ENCODE results near the gene STK32B. TPM values are rescaled to one million over a fixed set of nuclear protein-coding genes. Genes with fewer than 3 reads are reported as not detected.
"Not testable (repeated sequence)": the region's sequence is repeated elsewhere in the genome, so short reads cannot be mapped to it uniquely, and the experiment has no call there.

The STK32B gene
- total RNA-seq, 1 donor from 2014 or later = not detected

GRCh38 chr4:5443976-5444802 is 392.9 kb downstream of the STK32B start:
- H3K27ac Mint-ChIP-seq = not testable (repeated sequence)

GRCh38 chr4:5444918-5445517 is 393.7 kb downstream of the STK32B start:
- no peak for DNase-seq (ENCODE audit: low spot score)
- Mint-ChIP-seq H3K4me3 (no peak overlapping the region), H3K9me3 (no peaks in the 10 kb centered on the region), H3K27me3 (ENCODE audit: insufficient read depth) (no peaks in the 10 kb centered on the region), H3K27ac (no peak overlapping the region), H3K36me3 (ENCODE audit: low read depth) (no peaks in the 10 kb centered on the region), H3K4me1 (ENCODE audit: low read depth) (no peaks in the 10 kb centered on the region)
- intact Hi-C loops (cut with micrococcal nuclease) = no loop called here

More at GRCh38 chr4:5443976-5444802, 392.9 kb downstream of the STK32B start:
- H3K36me3 Mint-ChIP-seq (ENCODE audit: low read depth); DNase-seq (ENCODE audit: low spot score); intact Hi-C loops (cut with micrococcal nuclease); H3K4me1 Mint-ChIP-seq (ENCODE audit: low read depth); H3K4me3 Mint-ChIP-seq; H3K27me3 Mint-ChIP-seq (ENCODE audit: insufficient read depth); H3K9me3 Mint-ChIP-seq: not testable (repeated sequence)

DNA sequence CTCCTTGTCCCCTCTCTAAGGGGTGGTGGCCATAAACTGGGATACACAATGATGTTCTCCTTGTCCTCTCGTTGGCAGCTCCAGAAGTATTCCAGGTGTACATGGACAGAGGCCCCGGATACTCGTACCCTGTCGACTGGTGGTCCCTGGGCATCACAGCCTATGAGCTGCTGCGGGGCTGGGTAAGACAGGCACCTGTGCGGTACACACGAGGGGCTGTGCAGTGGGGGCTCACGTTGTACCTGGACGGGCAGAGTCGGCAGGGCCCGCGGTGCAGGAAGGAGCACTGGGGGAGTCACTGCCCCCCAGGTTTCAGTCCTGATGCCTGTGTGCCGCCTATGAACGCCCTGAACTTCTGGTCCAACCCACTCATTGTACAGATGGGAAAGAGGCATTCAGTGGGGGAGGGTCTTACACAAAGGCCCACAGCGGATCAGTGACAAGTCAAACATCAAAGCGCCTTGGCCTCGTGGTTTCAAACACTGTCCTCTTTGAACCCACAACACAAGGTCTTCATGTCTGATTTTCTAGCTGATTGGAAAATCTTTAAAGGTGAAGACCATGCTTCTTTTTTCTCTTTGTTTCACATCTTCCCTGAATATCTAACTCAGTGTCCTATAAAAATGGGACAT is 395.4 kb downstream of the STK32B start:
- Mint-ChIP-seq H3K9me3 (no peaks in the 10 kb centered on the region), H3K27ac (no peak overlapping the region), H3K4me1 (ENCODE audit: low read depth) (no peaks in the 10 kb centered on the region), H3K27me3 (ENCODE audit: insufficient read depth) (no peaks in the 10 kb centered on the region), H3K36me3 (ENCODE audit: low read depth) (no peaks in the 10 kb centered on the region), H3K4me3 (no peak overlapping the region)
- intact Hi-C loops (cut with micrococcal nuclease) = no loop called here
- DNase-seq (ENCODE audit: low spot score) = no peak

DNA sequence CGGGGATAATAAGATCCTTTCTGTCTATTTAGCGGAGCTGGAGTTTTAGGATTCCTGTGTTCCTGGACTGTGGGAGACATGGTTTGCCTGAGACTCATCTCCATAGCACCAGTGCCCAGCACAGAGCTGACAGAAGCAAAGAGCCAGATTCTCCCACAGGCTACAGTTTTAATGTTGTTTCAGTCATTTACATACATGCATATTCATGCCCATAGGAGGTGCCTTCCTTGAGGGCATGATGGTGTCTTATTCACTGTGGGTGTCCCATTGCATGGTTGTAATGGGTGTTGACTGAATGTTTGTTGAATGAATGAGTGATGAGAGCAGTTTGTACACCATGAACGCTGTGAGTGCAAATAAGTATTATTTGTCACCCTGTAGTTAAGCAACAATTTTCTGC is 396.5 kb downstream of the STK32B start:
- DNase-seq (ENCODE audit: low spot score) = no peak
- Mint-ChIP-seq H3K36me3 (ENCODE audit: low read depth) (no peaks in the 10 kb centered on the region), H3K4me3 (no peak overlapping the region), H3K27ac (no peak overlapping the region), H3K27me3 (ENCODE audit: insufficient read depth) (no peaks in the 10 kb centered on the region), H3K9me3 (no peaks in the 10 kb centered on the region), H3K4me1 (ENCODE audit: low read depth) (no peaks in the 10 kb centered on the region)
- intact Hi-C loops (cut with micrococcal nuclease) = no loop called here

GRCh38 chr4:5448221-5448620 is 396.9 kb downstream of the STK32B start:
- Mint-ChIP-seq H3K9me3 (no peaks in the 10 kb centered on the region), H3K27ac (no peak overlapping the region), H3K27me3 (ENCODE audit: insufficient read depth) (no peaks in the 10 kb centered on the region), H3K36me3 (ENCODE audit: low read depth) (no peaks in the 10 kb centered on the region), H3K4me3 (no peak overlapping the region), H3K4me1 (ENCODE audit: low read depth) (no peaks in the 10 kb centered on the region)
- no peak for DNase-seq (ENCODE audit: low spot score)
- intact Hi-C loops (cut with micrococcal nuclease) = no loop called here

DNA sequence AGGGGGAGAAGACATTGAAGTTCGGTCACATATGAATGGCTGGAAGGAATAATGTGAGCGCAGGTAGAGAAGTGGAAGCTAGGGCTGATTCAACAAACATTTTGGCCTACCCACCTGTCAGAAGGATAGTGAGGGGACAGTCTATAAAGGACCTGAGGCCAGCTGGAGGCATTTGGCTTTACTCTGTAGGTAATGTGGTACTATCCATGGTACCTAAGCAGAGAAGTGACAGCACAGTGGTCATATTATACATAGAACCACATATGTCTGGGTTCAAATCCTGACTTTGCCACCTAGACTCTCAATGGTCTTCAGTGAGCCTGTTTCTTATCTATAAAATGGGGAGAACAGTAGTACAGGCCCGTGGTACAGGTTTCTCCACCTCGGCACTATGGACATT is 400.0 kb downstream of the STK32B start:
- intact Hi-C loops (cut with micrococcal nuclease) = no loop called here
- Mint-ChIP-seq H3K9me3 (no peaks in the 10 kb centered on the region), H3K36me3 (ENCODE audit: low read depth) (no peaks in the 10 kb centered on the region), H3K27me3 (ENCODE audit: insufficient read depth) (no peaks in the 10 kb centered on the region), H3K4me3 (no peak overlapping the region), H3K4me1 (ENCODE audit: low read depth) (no peaks in the 10 kb centered on the region), H3K27ac (no peak overlapping the region)
- DNase-seq (ENCODE audit: low spot score) = no peak

DNA sequence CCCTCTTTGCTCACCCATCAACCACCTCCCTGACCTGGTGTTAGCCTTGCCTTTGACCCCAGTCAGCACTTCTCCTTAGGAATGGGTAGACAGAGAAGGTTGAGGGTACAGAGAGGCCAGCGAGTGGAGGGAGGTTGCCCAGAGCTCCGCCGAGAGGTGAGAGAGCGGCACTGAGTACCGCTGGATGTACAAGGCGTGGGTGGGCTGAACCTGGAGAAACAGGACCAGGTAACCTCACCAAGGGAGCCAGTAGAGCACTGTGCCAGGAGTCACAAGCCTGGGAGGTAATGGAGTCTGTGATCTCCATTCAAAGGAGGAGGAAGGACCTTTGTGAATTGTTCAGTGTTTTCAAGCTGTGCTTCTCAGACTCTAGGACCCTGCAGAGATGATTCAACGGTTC is 400.9 kb downstream of the STK32B start:
- DNase-seq (ENCODE audit: low spot score) = no peak
- Mint-ChIP-seq H3K9me3 (peaks cover 3% of the 10 kb centered on the region), H3K36me3 (ENCODE audit: low read depth) (no peaks in the 10 kb centered on the region), H3K27me3 (ENCODE audit: insufficient read depth) (no peaks in the 10 kb centered on the region), H3K4me3 (no peak overlapping the region), H3K4me1 (ENCODE audit: low read depth) (no peaks in the 10 kb centered on the region), H3K27ac (no peak overlapping the region)
- intact Hi-C loops (cut with micrococcal nuclease) = no loop called here

GRCh38 chr4:5455003-5455585 is 403.8 kb downstream of the STK32B start:
- H3K4me3 Mint-ChIP-seq = no peak overlapping the region
- peaks cover 3% of the 10 kb centered on the region for H3K9me3 Mint-ChIP-seq
- no peak overlapping the region for H3K27ac Mint-ChIP-seq
- no peaks in the 10 kb centered on the region for H3K4me1 Mint-ChIP-seq (ENCODE audit: low read depth)
- H3K27me3 Mint-ChIP-seq (ENCODE audit: insufficient read depth) = no peaks in the 10 kb centered on the region
- no peaks in the 10 kb centered on the region for H3K36me3 Mint-ChIP-seq (ENCODE audit: low read depth)
- no peak for DNase-seq (ENCODE audit: low spot score)
- intact Hi-C loops (cut with micrococcal nuclease) = no loop called here

DNA sequence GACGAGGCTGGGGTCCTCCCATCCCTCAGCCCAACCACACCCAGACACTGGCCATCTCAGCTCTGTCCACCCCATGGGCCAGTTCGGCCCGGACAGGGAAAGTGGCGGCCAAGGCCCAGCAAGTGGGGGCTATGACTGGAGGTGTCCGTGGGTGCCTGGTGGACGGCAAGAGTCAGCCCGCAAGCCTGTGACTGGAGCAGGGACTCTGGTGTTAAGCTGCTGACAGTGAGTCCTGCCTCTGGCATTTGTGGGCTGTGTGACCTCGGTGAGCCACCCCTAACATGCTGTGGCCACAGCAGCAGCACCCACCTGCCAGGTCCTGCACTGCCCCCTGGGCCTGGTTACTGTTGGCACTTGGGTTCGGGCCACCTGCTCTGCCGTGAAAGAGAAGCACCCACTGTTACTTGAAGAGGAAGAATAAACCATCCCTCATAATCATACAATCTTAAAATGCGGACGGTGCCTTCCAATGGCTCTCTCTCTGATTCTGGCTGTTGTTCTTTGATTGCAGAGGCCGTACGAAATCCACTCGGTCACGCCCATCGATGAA is 405.1 kb downstream of the STK32B start:
- Mint-ChIP-seq H3K27me3 (ENCODE audit: insufficient read depth) (no peaks in the 10 kb centered on the region), H3K27ac (no peak overlapping the region), H3K36me3 (ENCODE audit: low read depth) (no peaks in the 10 kb centered on the region), H3K4me3 (no peak overlapping the region), H3K4me1 (ENCODE audit: low read depth) (no peaks in the 10 kb centered on the region), H3K9me3 (peaks cover 3% of the 10 kb centered on the region)
- intact Hi-C loops (cut with micrococcal nuclease) = no loop called here
- DNase-seq (ENCODE audit: low spot score) = no peak

- intact Hi-C loops (cut with micrococcal nuclease) = no loop called here
- Mint-ChIP-seq H3K27ac (no peak overlapping the region), H3K27me3 (ENCODE audit: insufficient read depth) (no peaks in the 10 kb centered on the region), H3K4me1 (ENCODE audit: low read depth) (no peaks in the 10 kb centered on the region), H3K9me3 (peaks cover 3% of the 10 kb centered on the region), H3K4me3 (no peak overlapping the region), H3K36me3 (ENCODE audit: low read depth) (no peaks in the 10 kb centered on the region)
- no peak for DNase-seq (ENCODE audit: low spot score)
Measured at GRCh38 chr4:5458676-5459075, 407.4 kb downstream of the STK32B start.

DNA sequence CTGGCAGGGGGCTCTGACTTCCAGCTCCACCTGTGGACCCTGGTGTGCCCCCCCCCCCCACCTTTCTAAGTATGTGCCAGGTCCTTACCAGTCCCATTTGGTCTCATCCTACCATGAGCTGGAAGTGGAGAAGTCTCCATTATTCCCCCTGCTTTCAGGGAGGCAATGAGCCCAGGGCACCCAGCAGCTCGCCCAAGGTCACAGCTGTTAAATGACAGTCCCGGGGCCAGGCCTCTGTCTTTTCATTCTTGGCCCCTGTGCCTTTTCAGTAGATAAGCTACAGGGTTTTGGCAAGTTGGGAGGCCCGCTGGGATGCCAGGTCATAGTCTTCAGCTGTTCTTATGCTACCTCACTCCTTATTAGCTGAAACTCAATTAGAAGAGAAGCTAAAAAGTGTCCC is 408.0 kb downstream of the STK32B start:
- no peak for DNase-seq (ENCODE audit: low spot score)
- Mint-ChIP-seq H3K4me1 (ENCODE audit: low read depth) (no peaks in the 10 kb centered on the region), H3K4me3 (no peak overlapping the region), H3K27me3 (ENCODE audit: insufficient read depth) (no peaks in the 10 kb centered on the region), H3K9me3 (peaks cover 3% of the 10 kb centered on the region), H3K36me3 (ENCODE audit: low read depth) (no peaks in the 10 kb centered on the region), H3K27ac (no peak overlapping the region)
- intact Hi-C loops (cut with micrococcal nuclease) = no loop called here

DNA sequence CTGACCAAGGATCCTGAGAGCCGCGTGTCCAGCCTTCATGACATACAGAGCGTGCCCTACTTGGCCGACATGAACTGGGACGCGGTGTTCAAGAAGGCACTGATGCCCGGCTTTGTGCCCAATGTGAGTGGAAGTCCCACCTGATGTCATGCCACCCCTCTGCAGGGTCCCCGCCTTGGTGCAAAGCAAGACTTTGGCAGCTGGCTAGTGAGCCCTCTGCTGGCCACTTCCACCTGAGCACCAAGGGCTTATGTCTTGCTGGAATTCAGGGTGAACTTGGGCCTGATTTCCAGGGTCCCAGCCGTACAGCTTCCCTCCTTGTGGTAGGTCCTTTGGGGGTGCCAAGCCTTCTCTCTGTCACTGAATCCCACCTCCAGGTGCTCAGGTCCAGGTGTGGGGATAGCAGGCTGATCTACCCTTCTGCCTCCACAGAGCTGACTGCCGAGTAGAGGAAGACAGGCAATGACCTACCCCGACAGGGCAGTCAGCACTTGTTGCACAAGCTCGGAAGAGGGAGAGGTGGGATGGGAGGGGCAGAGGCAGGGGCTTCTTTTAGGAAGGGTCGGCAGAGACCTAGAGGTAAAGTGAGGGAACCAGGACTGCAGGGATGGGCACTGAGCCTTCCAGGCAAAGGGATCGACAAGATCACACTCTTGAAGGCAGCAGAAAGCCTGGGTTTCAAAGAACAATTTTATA is 409.0 kb downstream of the STK32B start:
- no peaks in the 10 kb centered on the region for H3K27me3 Mint-ChIP-seq (ENCODE audit: insufficient read depth)
- no peak overlapping the region for H3K4me3 Mint-ChIP-seq
- intact Hi-C loops (cut with micrococcal nuclease) = no loop called here
- no peaks in the 10 kb centered on the region for H3K36me3 Mint-ChIP-seq (ENCODE audit: low read depth)
- H3K27ac Mint-ChIP-seq = no peak overlapping the region
- no peak for DNase-seq (ENCODE audit: low spot score)
- H3K9me3 Mint-ChIP-seq = peaks cover 3% of the 10 kb centered on the region
- no peaks in the 10 kb centered on the region for H3K4me1 Mint-ChIP-seq (ENCODE audit: low read depth)
